ENCODE data around the gene DOCK1.

Gene DOCK1

DNA sequence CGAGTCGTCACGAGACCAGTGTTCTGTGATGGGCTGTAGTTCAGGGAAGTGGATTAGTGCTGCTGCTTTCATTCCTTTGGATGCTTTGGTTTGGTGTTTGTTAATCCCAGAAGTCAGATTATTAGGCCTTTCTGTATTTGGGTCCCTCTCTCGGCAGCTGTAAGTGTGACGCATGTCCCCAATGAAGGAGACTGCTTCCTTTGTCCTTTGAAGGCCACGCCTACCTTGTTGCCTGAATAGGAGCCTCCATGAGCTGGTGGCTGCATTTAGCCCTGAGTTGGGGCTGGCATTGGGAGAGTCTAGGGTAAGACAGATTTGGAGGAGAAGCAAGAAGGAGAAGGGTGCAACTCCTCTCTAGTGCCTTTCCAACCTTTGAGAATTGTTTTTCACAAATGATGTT is 34.5 kb downstream of the DOCK1 start:
- TF ChIP-seq, protein P1, sequence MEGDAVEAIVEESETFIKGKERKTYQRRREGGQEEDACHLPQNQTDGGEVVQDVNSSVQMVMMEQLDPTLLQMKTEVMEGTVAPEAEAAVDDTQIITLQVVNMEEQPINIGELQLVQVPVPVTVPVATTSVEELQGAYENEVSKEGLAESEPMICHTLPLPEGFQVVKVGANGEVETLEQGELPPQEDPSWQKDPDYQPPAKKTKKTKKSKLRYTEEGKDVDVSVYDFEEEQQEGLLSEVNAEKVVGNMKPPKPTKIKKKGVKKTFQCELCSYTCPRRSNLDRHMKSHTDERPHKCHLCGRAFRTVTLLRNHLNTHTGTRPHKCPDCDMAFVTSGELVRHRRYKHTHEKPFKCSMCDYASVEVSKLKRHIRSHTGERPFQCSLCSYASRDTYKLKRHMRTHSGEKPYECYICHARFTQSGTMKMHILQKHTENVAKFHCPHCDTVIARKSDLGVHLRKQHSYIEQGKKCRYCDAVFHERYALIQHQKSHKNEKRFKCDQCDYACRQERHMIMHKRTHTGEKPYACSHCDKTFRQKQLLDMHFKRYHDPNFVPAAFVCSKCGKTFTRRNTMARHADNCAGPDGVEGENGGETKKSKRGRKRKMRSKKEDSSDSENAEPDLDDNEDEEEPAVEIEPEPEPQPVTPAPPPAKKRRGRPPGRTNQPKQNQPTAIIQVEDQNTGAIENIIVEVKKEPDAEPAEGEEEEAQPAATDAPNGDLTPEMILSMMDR (IDR thresholded peaks at IDR 0.05; ENCODE audit: borderline replicate concordance, control extremely low read depth, extremely low read depth, insufficient read depth, missing control alignments) = no peak
- DNase-seq (ENCODE audit: low spot score) = no peak
- in situ Hi-C loops (cut with MboI; ENCODE audit: low sequenced_read_pairs, unreplicated experiment) = no loop called here

DNA sequence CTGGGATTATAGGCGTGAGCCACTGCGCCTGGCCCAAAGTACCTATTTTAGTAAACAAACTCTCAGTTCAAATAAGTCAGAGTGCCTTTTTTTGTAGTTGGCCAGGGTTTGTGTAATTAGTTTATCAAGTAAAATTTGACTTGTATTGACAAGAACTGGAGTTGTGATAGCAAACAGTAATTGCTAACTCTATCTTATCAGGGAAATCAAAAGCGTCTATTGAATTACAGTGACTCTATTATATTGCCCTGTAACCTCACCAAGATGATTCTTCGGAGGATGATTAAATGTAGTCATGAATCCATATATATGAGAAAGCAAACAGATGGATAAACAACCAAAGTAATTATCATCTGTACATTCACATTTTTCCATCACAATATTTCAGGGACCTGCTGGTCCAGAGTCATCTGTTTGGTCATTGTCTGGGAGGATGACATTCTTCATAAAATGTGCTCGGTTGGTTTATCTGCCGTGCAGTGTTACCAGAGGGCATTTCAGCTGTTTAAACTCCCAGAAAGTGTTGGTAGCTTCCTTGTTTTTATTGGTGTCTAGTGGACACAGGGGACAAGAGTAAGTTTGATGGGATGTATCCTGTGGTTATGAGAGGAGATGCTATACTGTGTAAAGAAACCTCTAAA is 35.6 kb downstream of the DOCK1 start:
- DNase-seq (ENCODE audit: low spot score) = no peak
- in situ Hi-C loops (cut with MboI; ENCODE audit: low sequenced_read_pairs, unreplicated experiment) = no loop called here
- TF ChIP-seq, protein P1 (IDR thresholded peaks at IDR 0.05; ENCODE audit: borderline replicate concordance, control extremely low read depth, extremely low read depth, insufficient read depth, missing control alignments) = no peak

DNA sequence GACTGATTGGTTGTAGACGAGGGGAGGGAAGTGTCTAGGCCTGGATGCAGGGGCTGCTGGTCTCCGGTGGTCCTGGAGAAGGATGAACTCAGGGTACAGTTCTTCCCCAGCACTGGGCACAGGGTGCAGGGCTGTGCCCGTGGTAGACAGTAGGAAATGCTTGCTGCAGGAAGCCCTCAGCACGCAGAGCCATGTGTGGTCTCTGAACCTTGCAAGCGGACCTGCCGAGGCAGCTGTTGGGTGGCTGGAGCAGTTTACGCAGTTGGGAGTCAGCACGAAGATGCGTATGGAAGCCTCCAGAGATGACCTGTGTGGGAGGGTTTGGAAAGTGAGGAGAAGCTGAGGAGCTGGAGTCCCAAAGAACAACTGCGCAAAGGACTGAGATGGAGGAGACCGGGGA is 39.0 kb downstream of the DOCK1 start:
- in situ Hi-C loops (cut with MboI; ENCODE audit: low sequenced_read_pairs, unreplicated experiment) = no loop called here
- DNase-seq (ENCODE audit: low spot score) = no peak
- TF ChIP-seq, protein P1 (IDR thresholded peaks at IDR 0.05; ENCODE audit: borderline replicate concordance, control extremely low read depth, extremely low read depth, insufficient read depth, missing control alignments) = no peak

DNA sequence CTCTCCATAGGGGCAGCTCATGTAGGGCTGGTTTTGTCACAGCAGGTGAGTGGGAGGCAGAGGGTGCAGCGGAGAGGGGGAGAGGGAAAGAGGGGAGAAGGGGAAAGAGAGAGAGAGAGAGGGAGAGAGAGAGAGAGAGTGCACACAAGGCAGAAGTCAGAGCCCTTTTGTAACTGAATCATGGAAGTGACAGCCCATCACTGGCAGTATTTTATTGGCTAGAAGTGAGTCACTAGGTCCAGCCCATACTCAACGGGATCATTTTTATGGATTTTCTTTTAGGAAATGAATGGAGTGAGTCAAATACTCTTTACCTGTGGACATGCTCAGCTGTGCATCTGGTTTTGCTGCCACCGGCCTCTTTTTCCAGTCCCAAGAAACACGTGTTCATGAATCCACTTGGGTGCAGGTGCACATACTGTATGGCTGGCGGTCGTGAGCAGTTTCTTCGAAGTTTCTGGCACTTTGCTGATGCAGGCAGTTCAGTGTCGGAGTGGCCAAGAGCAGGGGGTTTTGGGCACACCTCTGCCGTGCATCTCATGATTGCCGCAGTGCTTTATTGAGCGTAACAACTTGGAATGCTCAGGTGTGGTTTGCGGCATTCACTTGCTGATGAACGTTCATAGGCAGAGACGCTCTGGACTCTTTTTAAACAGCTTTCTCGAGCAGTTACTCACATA is 40.3 kb downstream of the DOCK1 start:
- no peak for DNase-seq (ENCODE audit: low spot score)
- TF ChIP-seq, protein P1 (IDR thresholded peaks at IDR 0.05; ENCODE audit: borderline replicate concordance, control extremely low read depth, extremely low read depth, insufficient read depth, missing control alignments) = no peak
- in situ Hi-C loops (cut with MboI; ENCODE audit: low sequenced_read_pairs, unreplicated experiment) = no loop called here

DNA sequence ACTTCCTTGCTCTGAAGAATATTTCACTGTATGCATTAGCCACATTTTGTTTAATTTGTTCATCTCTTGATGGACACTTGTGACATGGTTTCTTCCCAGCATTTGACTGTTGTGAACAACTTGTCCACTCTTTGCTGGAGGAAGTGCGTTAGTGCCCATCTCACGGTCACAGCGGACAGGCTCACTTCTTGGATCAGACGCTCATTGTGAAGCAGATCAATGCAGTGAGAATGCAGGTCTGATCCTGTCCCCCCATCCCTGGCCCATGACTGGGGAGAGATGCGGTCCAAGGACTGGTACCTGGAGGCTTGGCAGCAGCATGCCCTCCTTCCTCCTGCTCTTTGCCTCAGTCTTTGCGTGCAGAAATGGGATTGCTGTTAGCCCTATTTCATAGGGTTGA is 41.5 kb downstream of the DOCK1 start:
- TF ChIP-seq, protein P1 (IDR thresholded peaks at IDR 0.05; ENCODE audit: borderline replicate concordance, control extremely low read depth, extremely low read depth, insufficient read depth, missing control alignments) = no peak
- in situ Hi-C loops (cut with MboI; ENCODE audit: low sequenced_read_pairs, unreplicated experiment) = no loop called here

DNA sequence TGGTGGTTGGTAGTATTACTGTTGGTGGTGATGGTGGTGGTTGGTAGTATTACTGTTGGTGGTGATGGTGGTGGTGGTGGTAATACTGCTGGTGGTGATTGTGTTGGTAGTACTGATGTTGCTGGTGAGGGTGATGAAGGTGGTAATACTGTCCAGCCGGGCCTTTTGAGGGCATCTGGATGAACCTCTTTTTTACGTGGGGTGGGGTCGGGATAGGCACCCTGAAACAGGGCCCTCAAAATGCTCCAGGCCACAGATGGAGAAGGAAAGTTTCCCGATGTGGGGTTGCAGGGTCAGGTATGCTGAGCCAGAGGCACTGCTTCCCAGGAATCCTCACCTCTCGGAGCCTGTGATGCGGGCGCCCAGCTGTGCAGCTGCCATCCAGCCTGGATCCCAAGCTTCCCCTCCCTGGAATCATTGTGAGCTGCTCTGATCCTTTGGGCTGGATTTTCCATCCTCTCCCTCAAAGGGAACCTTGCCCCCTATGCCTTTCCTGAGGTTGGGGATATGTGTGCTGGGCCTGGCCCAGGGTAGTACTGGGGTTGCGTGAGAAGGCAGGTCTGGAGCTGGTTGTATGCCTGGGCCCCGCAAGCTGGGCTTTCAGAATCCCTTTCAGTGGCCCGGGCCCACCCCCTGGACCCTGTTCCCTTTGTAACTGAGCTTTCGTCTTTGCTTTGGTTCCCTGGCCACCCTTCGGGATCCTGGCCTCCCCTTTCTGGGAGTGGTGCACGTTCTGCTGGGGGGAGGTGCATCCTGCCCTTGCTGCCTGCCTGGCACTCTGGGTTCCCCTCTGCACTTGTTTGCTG is 43.3 kb downstream of the DOCK1 start:
- in situ Hi-C loops (cut with MboI; ENCODE audit: low sequenced_read_pairs, unreplicated experiment) = no loop called here
- DNase-seq (ENCODE audit: low spot score) = no peak
- TF ChIP-seq, protein P1 (IDR thresholded peaks at IDR 0.05; ENCODE audit: borderline replicate concordance, control extremely low read depth, extremely low read depth, insufficient read depth, missing control alignments) = no peak

More for the DNA sequence above, 41.5 kb downstream of the DOCK1 start:
- no peak for DNase-seq (ENCODE audit: low spot score)
